ENCODE results near the gene ITGB1.

DNA sequence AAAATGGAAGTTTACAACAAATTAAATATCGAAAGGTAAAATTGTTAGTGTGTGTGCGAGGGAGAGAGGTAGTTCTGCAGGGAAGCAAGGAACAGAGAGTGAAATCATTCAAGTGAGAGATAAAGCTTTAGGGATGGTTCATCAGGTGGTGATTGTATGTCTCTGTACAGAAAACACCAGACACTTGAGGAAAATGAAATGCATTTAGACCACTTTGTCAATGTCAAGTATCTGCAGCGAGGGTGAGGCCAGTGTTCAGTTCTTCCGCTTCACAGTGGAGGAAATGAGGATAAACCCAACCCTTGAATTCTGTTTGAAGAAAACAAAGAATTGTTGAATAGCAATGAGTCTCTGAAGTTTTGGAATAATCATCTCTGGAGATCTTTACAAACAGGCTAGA, 14.4 kb upstream of the ITGB1 start:
- TF ChIP-seq, protein P1, sequence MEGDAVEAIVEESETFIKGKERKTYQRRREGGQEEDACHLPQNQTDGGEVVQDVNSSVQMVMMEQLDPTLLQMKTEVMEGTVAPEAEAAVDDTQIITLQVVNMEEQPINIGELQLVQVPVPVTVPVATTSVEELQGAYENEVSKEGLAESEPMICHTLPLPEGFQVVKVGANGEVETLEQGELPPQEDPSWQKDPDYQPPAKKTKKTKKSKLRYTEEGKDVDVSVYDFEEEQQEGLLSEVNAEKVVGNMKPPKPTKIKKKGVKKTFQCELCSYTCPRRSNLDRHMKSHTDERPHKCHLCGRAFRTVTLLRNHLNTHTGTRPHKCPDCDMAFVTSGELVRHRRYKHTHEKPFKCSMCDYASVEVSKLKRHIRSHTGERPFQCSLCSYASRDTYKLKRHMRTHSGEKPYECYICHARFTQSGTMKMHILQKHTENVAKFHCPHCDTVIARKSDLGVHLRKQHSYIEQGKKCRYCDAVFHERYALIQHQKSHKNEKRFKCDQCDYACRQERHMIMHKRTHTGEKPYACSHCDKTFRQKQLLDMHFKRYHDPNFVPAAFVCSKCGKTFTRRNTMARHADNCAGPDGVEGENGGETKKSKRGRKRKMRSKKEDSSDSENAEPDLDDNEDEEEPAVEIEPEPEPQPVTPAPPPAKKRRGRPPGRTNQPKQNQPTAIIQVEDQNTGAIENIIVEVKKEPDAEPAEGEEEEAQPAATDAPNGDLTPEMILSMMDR (IDR thresholded peaks at IDR 0.05; ENCODE audit: low read length): no peak
- TF ChIP-seq EZH2 (IDR thresholded peaks at IDR 0.05; ENCODE audit: borderline replicate concordance, low read length): no peak

Measured in OCI-LY1 (cell line).